ENCODE data around the gene TLR2.
A peak's percentile ranks its signal among the peaks of the same experiment; 100 is the strongest.

The TLR2 gene

GRCh38 chr4:153676984-153677383, 7.1 kb upstream of the TLR2 start:
- Histone ChIP-seq H3K79me2 (no peaks in the 10 kb centered on the region), H2AFZ (no peak overlapping the region), H3K9ac (no peak overlapping the region), H3K4me3 (ENCODE audit: low read depth, low read length) (no peak overlapping the region), H3K4me1 (no peaks in the 10 kb centered on the region), H3K27ac (no peak overlapping the region), H3K4me2 (ENCODE audit: low read length) (no peak overlapping the region), H3K9me3 (ENCODE audit: control insufficient read depth, low read length) (no peaks in the 10 kb centered on the region), H3K27me3 (ENCODE audit: control insufficient read depth, insufficient read depth, low read length) (no peaks in the 10 kb centered on the region), H3K36me3 (ENCODE audit: control insufficient read depth, insufficient read depth, low read length) (no peaks in the 10 kb centered on the region)
- TF ChIP-seq, protein P1, sequence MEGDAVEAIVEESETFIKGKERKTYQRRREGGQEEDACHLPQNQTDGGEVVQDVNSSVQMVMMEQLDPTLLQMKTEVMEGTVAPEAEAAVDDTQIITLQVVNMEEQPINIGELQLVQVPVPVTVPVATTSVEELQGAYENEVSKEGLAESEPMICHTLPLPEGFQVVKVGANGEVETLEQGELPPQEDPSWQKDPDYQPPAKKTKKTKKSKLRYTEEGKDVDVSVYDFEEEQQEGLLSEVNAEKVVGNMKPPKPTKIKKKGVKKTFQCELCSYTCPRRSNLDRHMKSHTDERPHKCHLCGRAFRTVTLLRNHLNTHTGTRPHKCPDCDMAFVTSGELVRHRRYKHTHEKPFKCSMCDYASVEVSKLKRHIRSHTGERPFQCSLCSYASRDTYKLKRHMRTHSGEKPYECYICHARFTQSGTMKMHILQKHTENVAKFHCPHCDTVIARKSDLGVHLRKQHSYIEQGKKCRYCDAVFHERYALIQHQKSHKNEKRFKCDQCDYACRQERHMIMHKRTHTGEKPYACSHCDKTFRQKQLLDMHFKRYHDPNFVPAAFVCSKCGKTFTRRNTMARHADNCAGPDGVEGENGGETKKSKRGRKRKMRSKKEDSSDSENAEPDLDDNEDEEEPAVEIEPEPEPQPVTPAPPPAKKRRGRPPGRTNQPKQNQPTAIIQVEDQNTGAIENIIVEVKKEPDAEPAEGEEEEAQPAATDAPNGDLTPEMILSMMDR (IDR thresholded peaks at IDR 0.05): no peak

DNA sequence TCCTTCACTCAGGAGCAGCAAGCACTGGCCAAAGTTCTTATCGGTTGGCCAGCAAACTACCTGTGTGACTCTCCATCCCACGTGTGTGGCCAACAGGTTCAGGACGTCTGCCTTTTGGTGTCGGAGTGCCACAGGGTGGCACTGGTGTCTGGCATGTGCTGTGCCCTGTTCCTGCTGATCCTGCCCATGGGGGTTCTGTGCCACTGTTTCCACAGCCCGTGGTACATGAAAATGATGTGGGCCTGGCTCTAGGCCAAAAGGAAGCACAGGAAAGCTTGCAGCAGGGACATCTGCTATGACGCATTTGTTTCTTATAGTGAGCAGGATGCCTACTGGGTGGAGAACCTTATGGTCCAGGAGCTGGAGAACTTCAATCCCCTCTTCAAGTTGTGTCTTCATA, 4.6 kb upstream of the TLR2 start:
- H3K4me1 ChIP-seq: no peaks in the 10 kb centered on the region
- H3K27ac ChIP-seq: no peak overlapping the region
- no peak overlapping the region for H3K9ac ChIP-seq
- no peak overlapping the region for H3K4me3 ChIP-seq (ENCODE audit: low read depth, low read length)
- no peaks in the 10 kb centered on the region for H3K79me2 ChIP-seq
- H3K36me3 ChIP-seq (ENCODE audit: control insufficient read depth, insufficient read depth, low read length): no peaks in the 10 kb centered on the region
- H3K27me3 ChIP-seq (ENCODE audit: control insufficient read depth, insufficient read depth, low read length): no peaks in the 10 kb centered on the region
- TF ChIP-seq, protein P1 (IDR thresholded peaks at IDR 0.05): no peak
- H2AFZ ChIP-seq: no peak overlapping the region
- H3K4me2 ChIP-seq (ENCODE audit: low read length): no peak overlapping the region
- no peaks in the 10 kb centered on the region for H3K9me3 ChIP-seq (ENCODE audit: control insufficient read depth, low read length)

DNA sequence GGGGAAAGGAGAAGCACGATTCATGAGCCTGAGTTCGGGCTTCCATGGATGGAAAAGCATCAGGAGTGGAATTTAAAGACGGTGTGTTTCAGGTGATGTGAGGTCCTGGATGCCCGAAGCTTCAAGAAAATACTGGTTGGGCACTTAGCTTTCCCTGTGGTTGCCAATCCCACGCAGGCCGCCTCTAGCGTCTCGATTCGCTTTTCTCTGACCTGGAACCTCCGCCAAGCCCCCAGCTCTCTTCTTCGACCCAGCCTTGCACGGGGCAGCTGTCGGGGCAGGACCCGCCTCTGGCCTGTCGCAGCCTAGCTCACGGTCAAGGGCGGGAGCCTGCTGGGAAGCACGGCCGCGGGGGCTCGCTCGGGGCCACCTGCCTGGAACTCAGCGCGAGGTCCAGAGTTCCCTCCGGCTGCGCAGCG, 308 bp upstream of the TLR2 start:
- H3K4me1 ChIP-seq: no peaks in the 10 kb centered on the region
- H3K27ac ChIP-seq: no peak overlapping the region
- no peaks in the 10 kb centered on the region for H3K36me3 ChIP-seq (ENCODE audit: control insufficient read depth, insufficient read depth, low read length)
- H3K27me3 ChIP-seq (ENCODE audit: control insufficient read depth, insufficient read depth, low read length): no peaks in the 10 kb centered on the region
- H3K9ac ChIP-seq: no peak overlapping the region
- H3K79me2 ChIP-seq: no peaks in the 10 kb centered on the region
- peak overlapping the region; percentile 97 for H3K4me2 ChIP-seq (ENCODE audit: low read length)
- H3K4me3 ChIP-seq (ENCODE audit: low read depth, low read length): peak overlapping the region; percentile 71
- peak overlapping the region; percentile 57 for H2AFZ ChIP-seq
- H3K9me3 ChIP-seq (ENCODE audit: control insufficient read depth, low read length): no peaks in the 10 kb centered on the region
- TF ChIP-seq, protein P1 (IDR thresholded peaks at IDR 0.05): no peak

GRCh38 chr4:153684971-153685371, 891 bp downstream of the TLR2 start:
- H3K4me3 ChIP-seq (ENCODE audit: low read depth, low read length): peak overlapping the region; percentile 71
- H3K9ac ChIP-seq: no peak overlapping the region
- H3K4me2 ChIP-seq (ENCODE audit: low read length): peak overlapping the region; percentile 97
- TF ChIP-seq, protein P1 (IDR thresholded peaks at IDR 0.05): no peak
- H3K36me3 ChIP-seq (ENCODE audit: control insufficient read depth, insufficient read depth, low read length): no peaks in the 10 kb centered on the region
- no peaks in the 10 kb centered on the region for H3K4me1 ChIP-seq
- H3K79me2 ChIP-seq: no peaks in the 10 kb centered on the region
- no peak overlapping the region for H3K27ac ChIP-seq
- H2AFZ ChIP-seq: peak overlapping the region; percentile 57
- no peaks in the 10 kb centered on the region for H3K9me3 ChIP-seq (ENCODE audit: control insufficient read depth, low read length)
- no peaks in the 10 kb centered on the region for H3K27me3 ChIP-seq (ENCODE audit: control insufficient read depth, insufficient read depth, low read length)

- H3K9ac ChIP-seq: no peak overlapping the region
- H2AFZ ChIP-seq: no peak overlapping the region
- H3K4me2 ChIP-seq (ENCODE audit: low read length): no peak overlapping the region
- H3K27me3 ChIP-seq (ENCODE audit: control insufficient read depth, insufficient read depth, low read length): no peaks in the 10 kb centered on the region
- no peaks in the 10 kb centered on the region for H3K4me1 ChIP-seq
- H3K27ac ChIP-seq: no peak overlapping the region
- no peaks in the 10 kb centered on the region for H3K36me3 ChIP-seq (ENCODE audit: control insufficient read depth, insufficient read depth, low read length)
- TF ChIP-seq, protein P1 (IDR thresholded peaks at IDR 0.05): no peak
- no peak overlapping the region for H3K4me3 ChIP-seq (ENCODE audit: low read depth, low read length)
- H3K79me2 ChIP-seq: no peaks in the 10 kb centered on the region
- no peaks in the 10 kb centered on the region for H3K9me3 ChIP-seq (ENCODE audit: control insufficient read depth, low read length)
These were observed 20.4 kb downstream of the TLR2 start for GRCh38 chr4:153704522-153704921.

All from parathyroid adenoma (tissue), 2 donors.